Type B pancreatic cell (in vitro differentiated cells): ENCODE data around the gene PSMD14. TPM values are rescaled to one million over a fixed set of nuclear protein-coding genes. Genes with fewer than 3 reads are reported as not detected.

Experiments used
- DNase-seq: peaks from one replicate; pipeline ENCODE4 v3.0.0; 2021; ENCODE audit warnings: mixed read lengths; ENCODE audit not compliant: unreplicated experiment; ENCODE audit errors: extremely low spot score
- H3K27ac Mint-ChIP-seq: 2 replicates; pipeline ENCODE4 v1.8.0; 2021; ENCODE audit warnings: mild to moderate bottlenecking, mixed read lengths
- H3K27me3 Mint-ChIP-seq: 2 replicates; pipeline ENCODE4 v1.8.0; 2021; ENCODE audit warnings: mixed read lengths
- H3K36me3 Mint-ChIP-seq: 2 replicates; pipeline ENCODE4 v1.8.0; 2021; ENCODE audit warnings: mixed read lengths
- H3K4me1 Mint-ChIP-seq: one replicate; pipeline ENCODE4 v1.8.0; 2021; ENCODE audit warnings: mixed read lengths; ENCODE audit not compliant: unreplicated experiment
- H3K4me3 Mint-ChIP-seq: 2 replicates; pipeline ENCODE4 v1.8.0; 2021; ENCODE audit warnings: mild to moderate bottlenecking, mixed read lengths
- H3K9me3 Mint-ChIP-seq: 2 replicates; pipeline ENCODE4 v1.8.0; 2021; ENCODE audit warnings: mixed read lengths
- total RNA-seq: library from RNA; stranded (reverse); gene quantifications from 2 replicates; pipeline ENCODE4 v1.2.1, GENCODE V29; 2021; ENCODE audit warnings: low replicate concordance
- TF ChIP-seq, protein P1 (sequence below): fragments of 200-600 bp; sonication (generic); conservative IDR thresholded peaks from 2 replicates; pipeline ENCODE4 v1.5.0; 2021; ENCODE audit warnings: antibody characterized with exemption, mild to moderate bottlenecking

Gene PSMD14
- total RNA-seq, 1 donor from 2014 or later, result 52.5 TPM

- no peak overlapping the region for H3K4me3 Mint-ChIP-seq
- H3K4me1 Mint-ChIP-seq, result no peaks in the 10 kb centered on the region
Measured at GRCh38 chr2:161369311-161369710, 61.1 kb downstream of the PSMD14 start.

GRCh38 chr2:161370981-161371380 is 62.8 kb downstream of the PSMD14 start:
- Mint-ChIP-seq H3K4me1 (no peaks in the 10 kb centered on the region), H3K9me3 (no peaks in the 10 kb centered on the region), H3K27ac (no peak overlapping the region)

More at GRCh38 chr2:161369311-161369710, 61.1 kb downstream of the PSMD14 start:
- Mint-ChIP-seq H3K36me3 (peaks cover 17% of the 10 kb centered on the region), H3K9me3 (no peaks in the 10 kb centered on the region), H3K27me3 (no peaks in the 10 kb centered on the region), H3K27ac (no peak overlapping the region)
- DNase-seq, result no peak
- TF ChIP-seq, protein P1, sequence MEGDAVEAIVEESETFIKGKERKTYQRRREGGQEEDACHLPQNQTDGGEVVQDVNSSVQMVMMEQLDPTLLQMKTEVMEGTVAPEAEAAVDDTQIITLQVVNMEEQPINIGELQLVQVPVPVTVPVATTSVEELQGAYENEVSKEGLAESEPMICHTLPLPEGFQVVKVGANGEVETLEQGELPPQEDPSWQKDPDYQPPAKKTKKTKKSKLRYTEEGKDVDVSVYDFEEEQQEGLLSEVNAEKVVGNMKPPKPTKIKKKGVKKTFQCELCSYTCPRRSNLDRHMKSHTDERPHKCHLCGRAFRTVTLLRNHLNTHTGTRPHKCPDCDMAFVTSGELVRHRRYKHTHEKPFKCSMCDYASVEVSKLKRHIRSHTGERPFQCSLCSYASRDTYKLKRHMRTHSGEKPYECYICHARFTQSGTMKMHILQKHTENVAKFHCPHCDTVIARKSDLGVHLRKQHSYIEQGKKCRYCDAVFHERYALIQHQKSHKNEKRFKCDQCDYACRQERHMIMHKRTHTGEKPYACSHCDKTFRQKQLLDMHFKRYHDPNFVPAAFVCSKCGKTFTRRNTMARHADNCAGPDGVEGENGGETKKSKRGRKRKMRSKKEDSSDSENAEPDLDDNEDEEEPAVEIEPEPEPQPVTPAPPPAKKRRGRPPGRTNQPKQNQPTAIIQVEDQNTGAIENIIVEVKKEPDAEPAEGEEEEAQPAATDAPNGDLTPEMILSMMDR, result no peak

DNA sequence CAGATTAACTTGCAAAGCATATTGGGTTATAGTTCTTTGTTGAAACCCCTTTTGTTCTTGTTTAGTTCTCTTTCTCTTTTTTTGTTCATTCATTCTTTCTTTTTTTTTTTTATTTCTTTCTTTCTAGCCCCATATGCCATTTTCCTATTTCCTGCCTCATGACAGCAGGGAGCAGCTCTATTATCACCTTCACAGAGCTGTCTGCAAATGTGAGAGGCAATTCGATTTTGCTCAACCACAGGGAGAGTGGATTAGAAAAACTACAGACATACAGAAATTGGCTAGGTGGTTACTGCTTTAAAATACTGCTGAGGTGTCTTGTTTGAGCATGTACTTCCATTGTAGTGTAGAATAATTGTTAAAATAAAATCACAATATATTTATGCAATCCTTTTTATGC is 63.6 kb downstream of the PSMD14 start:
- Mint-ChIP-seq H3K4me1 (no peaks in the 10 kb centered on the region), H3K9me3 (no peaks in the 10 kb centered on the region), H3K27me3 (no peaks in the 10 kb centered on the region), H3K4me3 (no peak overlapping the region), H3K27ac (no peak overlapping the region), H3K36me3 (peaks cover 17% of the 10 kb centered on the region)
- TF ChIP-seq, protein P1, result no peak
- no peak for DNase-seq

More at GRCh38 chr2:161370981-161371380, 62.8 kb downstream of the PSMD14 start:
- Mint-ChIP-seq H3K4me3 (no peak overlapping the region), H3K27me3 (no peaks in the 10 kb centered on the region), H3K36me3 (peaks cover 21% of the 10 kb centered on the region)
- TF ChIP-seq, protein P1, result no peak
- DNase-seq, result no peak

- H3K9me3 Mint-ChIP-seq, result no peaks in the 10 kb centered on the region
- no peaks in the 10 kb centered on the region for H3K4me1 Mint-ChIP-seq
- H3K4me3 Mint-ChIP-seq, result no peak overlapping the region
- peaks cover 17% of the 10 kb centered on the region for H3K36me3 Mint-ChIP-seq
- DNase-seq, result no peak
- TF ChIP-seq, protein P1, result no peak
- no peak overlapping the region for H3K27ac Mint-ChIP-seq
- H3K27me3 Mint-ChIP-seq, result no peaks in the 10 kb centered on the region
Measured at GRCh38 chr2:161373942-161374341, 65.7 kb downstream of the PSMD14 start.

DNA sequence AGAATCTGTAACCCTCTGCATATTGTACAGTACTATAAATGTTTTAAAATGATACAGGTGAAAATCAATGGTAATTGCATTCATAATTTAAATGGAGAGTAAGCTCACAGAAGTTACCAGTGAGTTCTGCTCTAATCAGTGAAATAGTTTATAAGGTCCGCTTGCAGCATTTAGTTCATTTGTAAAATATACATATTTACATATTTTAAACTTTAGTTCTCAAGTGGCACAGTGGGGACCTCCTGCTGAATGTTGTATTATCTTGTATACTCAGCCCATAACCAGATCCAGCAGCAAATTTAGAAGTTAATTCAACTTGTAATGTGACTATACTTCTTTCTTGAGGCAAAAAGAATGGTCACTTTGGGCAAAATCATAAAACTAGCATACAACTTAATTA is 66.2 kb downstream of the PSMD14 start:
- H3K36me3 Mint-ChIP-seq, result peaks cover 14% of the 10 kb centered on the region

More for the DNA sequence above, 66.2 kb downstream of the PSMD14 start:
- H3K27me3 Mint-ChIP-seq, result no peaks in the 10 kb centered on the region
- no peak for DNase-seq
- TF ChIP-seq, protein P1, result no peak
- no peaks in the 10 kb centered on the region for H3K9me3 Mint-ChIP-seq
- no peaks in the 10 kb centered on the region for H3K4me1 Mint-ChIP-seq
- no peak overlapping the region for H3K4me3 Mint-ChIP-seq
- no peak overlapping the region for H3K27ac Mint-ChIP-seq
